Fibroblast of mammary gland (primary cell): ENCODE results near the gene MISP.
A peak's percentile ranks its signal among the peaks of the same experiment; 100 is the strongest.
"Not testable (repeated sequence)": the region's sequence is repeated elsewhere in the genome, so short reads cannot be mapped to it uniquely, and the experiment has no call there.

Experiments used
- DNase-seq: peaks from one replicate; pipeline ENCODE4 v3.0.0-alpha.2; 2010; ENCODE audit warnings: low read depth
- H3K4me3 ChIP-seq: 2 replicates; pipeline ENCODE4 v1.5.1; 2011; ENCODE audit warnings: low read depth, mild to moderate bottlenecking, low read length, moderate library complexity; ENCODE audit not compliant: control insufficient read depth
- CTCF ChIP-seq: conservative IDR thresholded peaks from 2 replicates; pipeline ENCODE4 v1.5.1; 2011; ENCODE audit warnings: low read depth, low read length, inconsistent platforms; ENCODE audit not compliant: control insufficient read depth, insufficient read depth

Gene MISP

GRCh38 chr19:732148-733069 lies 18.5 kb upstream of the MISP start:
- H3K4me3 ChIP-seq: no peak overlapping the region
- DNase-seq: no peak
- TF ChIP-seq CTCF: no peak

GRCh38 chr19:734716-735115 lies 16.2 kb upstream of the MISP start:
- no peak overlapping the region for H3K4me3 ChIP-seq
- no peak for TF ChIP-seq CTCF
- DNase-seq: no peak

- H3K4me3 ChIP-seq: no peak overlapping the region
- no peak for TF ChIP-seq CTCF
- DNase-seq: no peak
These were observed 14.8 kb upstream of the MISP start for GRCh38 chr19:736125-736524.

- peak; percentile 53 for TF ChIP-seq CTCF
- no peak overlapping the region for H3K4me3 ChIP-seq
- peak; percentile 20 for DNase-seq
These were observed 13.3 kb upstream of the MISP start for GRCh38 chr19:737591-738093.

GRCh38 chr19:738509-739128 lies 12.3 kb upstream of the MISP start:
- DNase-seq: no peak
- TF ChIP-seq CTCF: no peak
- no peak overlapping the region for H3K4me3 ChIP-seq

- H3K4me3 ChIP-seq: no peak overlapping the region
- no peak for TF ChIP-seq CTCF
- no peak for DNase-seq
These were observed 10.8 kb upstream of the MISP start for GRCh38 chr19:739998-740715.

GRCh38 chr19:740816-741505 lies 10.0 kb upstream of the MISP start:
- not testable (repeated sequence) for DNase-seq

More at GRCh38 chr19:740816-741505, 10.0 kb upstream of the MISP start:
- H3K4me3 ChIP-seq: not testable (repeated sequence)
